HepG2 (cell line): ENCODE measurements around the gene GPR156. TPM values are rescaled to one million over a fixed set of nuclear protein-coding genes. Genes with fewer than 3 reads are reported as not detected.

Experiments used
- ETV5 ChIP-seq: IDR thresholded peaks from 2 replicates; pipeline ENCODE4 v1.6.1; 2018; ENCODE audit warnings: missing biosample characterization, missing genetic modification reagents, inconsistent platforms, borderline replicate concordance
- REXO4 ChIP-seq: sonication (generic); formaldehyde crosslinking; IDR thresholded peaks from 2 replicates; pipeline ENCODE4 v1.8.0; 2022; ENCODE audit warnings: missing genetic modification reagents, mild to moderate bottlenecking, borderline replicate concordance
- polyA plus RNA-seq, 8 experiments: library from polyadenylated mRNA; depleted of rRNA in 3 of 8; stranded (reverse) in 7 of 8; unstranded in 1 of 8; fragments of >200 nt; fragmentation: Illumina TruSeq in 4 of 8; extraction: Trizol in 4 of 8; gene quantifications; 2 replicates each; pipeline versions ENCODE4 v1.2.1 to v1.2.3, GENCODE V29; 2011 to 2016; ENCODE audit warnings: low read depth in 4 of 8, missing spikeins in 1 of 8, mixed read lengths in 1 of 8; ENCODE audit not compliant: insufficient read depth in 1 of 8
- total RNA-seq, 5 experiments: library from RNA; depleted of rRNA; stranded (reverse); fragments of >200 nt; fragmentation: Illumina TruSeq; extraction: Trizol; gene quantifications; 2 replicates each; pipeline ENCODE4 v1.2.3, GENCODE V29; 2016; ENCODE audit warnings: low read depth in 1 of 5
- TF ChIP-seq, protein P1 (sequence below): sonication (generic); formaldehyde crosslinking; IDR thresholded peaks from 2 replicates; pipeline ENCODE4 v1.4.0; 2020; ENCODE audit warnings: missing genetic modification reagents
- TF ChIP-seq, protein P2 (sequence below): sonication (generic); formaldehyde crosslinking; IDR thresholded peaks from 2 replicates; pipeline ENCODE4 v1.5.1; 2020; ENCODE audit warnings: mild to moderate bottlenecking, moderate library complexity, missing genetic modification reagents
- TF ChIP-seq, protein P3 (sequence below): IDR thresholded peaks from 2 replicates; pipeline ENCODE4 v1.6.1; 2016; ENCODE audit warnings: missing biosample characterization, missing genetic modification reagents, low read depth

GPR156 gene
- total and polyA plus RNA-seq, 2 of the 13 experiments (the other 11 are each of a cell fraction or from before 2014, with no cell fraction given) = not detected

DNA sequence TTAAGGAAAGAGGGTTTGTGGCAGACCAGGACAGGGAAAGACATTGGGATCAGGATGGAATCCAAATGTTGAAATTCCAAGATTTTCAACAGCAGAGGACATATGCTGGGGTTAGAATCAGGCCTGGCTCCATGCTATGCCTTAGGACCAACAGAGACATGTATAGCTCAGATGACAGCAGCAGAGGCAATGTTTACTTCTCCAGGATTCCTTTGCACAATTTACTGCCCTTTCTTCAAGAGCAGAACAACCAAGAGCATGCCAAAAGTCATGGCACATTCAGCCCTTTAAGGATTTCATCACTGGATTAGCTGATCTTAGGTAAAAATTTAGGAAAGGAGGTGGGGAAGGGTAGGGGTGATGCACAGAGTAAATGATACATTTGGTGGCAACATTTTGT is 121.2 kb downstream of the GPR156 start (continued):
- TF ChIP-seq, protein P1, sequence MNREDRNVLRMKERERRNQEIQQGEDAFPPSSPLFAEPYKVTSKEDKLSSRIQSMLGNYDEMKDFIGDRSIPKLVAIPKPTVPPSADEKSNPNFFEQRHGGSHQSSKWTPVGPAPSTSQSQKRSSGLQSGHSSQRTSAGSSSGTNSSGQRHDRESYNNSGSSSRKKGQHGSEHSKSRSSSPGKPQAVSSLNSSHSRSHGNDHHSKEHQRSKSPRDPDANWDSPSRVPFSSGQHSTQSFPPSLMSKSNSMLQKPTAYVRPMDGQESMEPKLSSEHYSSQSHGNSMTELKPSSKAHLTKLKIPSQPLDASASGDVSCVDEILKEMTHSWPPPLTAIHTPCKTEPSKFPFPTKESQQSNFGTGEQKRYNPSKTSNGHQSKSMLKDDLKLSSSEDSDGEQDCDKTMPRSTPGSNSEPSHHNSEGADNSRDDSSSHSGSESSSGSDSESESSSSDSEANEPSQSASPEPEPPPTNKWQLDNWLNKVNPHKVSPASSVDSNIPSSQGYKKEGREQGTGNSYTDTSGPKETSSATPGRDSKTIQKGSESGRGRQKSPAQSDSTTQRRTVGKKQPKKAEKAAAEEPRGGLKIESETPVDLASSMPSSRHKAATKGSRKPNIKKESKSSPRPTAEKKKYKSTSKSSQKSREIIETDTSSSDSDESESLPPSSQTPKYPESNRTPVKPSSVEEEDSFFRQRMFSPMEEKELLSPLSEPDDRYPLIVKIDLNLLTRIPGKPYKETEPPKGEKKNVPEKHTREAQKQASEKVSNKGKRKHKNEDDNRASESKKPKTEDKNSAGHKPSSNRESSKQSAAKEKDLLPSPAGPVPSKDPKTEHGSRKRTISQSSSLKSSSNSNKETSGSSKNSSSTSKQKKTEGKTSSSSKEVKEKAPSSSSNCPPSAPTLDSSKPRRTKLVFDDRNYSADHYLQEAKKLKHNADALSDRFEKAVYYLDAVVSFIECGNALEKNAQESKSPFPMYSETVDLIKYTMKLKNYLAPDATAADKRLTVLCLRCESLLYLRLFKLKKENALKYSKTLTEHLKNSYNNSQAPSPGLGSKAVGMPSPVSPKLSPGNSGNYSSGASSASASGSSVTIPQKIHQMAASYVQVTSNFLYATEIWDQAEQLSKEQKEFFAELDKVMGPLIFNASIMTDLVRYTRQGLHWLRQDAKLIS (CRISPR knock-in tag) = no peak
- TF ChIP-seq ETV5 (CRISPR knock-in tag) (no peak), REXO4 (CRISPR knock-in tag) (no peak)
- TF ChIP-seq, protein P2, sequence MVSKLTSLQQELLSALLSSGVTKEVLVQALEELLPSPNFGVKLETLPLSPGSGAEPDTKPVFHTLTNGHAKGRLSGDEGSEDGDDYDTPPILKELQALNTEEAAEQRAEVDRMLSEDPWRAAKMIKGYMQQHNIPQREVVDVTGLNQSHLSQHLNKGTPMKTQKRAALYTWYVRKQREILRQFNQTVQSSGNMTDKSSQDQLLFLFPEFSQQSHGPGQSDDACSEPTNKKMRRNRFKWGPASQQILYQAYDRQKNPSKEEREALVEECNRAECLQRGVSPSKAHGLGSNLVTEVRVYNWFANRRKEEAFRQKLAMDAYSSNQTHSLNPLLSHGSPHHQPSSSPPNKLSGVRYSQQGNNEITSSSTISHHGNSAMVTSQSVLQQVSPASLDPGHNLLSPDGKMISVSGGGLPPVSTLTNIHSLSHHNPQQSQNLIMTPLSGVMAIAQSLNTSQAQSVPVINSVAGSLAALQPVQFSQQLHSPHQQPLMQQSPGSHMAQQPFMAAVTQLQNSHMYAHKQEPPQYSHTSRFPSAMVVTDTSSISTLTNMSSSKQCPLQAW (CRISPR knock-in tag) = no peak
- TF ChIP-seq, protein P3, sequence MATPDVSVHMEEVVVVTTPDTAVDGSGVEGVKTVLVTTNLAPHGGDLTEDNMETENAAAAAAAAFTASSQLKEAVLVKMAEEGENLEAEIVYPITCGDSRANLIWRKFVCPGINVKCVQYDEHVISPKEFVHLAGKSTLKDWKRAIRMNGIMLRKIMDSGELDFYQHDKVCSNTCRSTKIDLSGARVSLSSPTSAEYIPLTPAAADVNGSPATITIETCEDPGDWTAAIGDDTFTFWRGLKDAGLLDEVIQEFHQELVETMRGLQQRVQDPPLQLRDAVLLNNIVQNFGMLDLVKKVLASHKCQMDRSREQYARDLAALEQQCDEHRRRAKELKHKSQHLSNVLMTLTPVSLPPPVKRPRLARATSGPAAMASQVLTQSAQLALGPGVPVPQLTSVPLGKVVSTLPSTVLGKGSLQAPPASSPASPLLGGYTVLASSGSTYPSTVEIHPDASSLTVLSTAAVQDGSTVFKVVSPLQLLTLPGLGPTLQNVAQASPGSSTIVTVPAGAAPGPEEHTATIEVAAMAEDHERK (CRISPR knock-in tag) = no peak
